HG03521 (cell line): ENCODE measurements around the gene LYSMD1.
"Not testable (repeated sequence)": the region's sequence is repeated elsewhere in the genome, so short reads cannot be mapped to it uniquely, and the experiment has no call there.

ENCODE experiments used
- ATAC-seq: cut with Tn5 transposase; IDR thresholded peaks from one replicate; pipeline ENCODE4 v1.9.1; 2021; ENCODE audit warnings: mild to moderate bottlenecking, moderate library complexity; ENCODE audit not compliant: unreplicated experiment

Gene LYSMD1, protein sequence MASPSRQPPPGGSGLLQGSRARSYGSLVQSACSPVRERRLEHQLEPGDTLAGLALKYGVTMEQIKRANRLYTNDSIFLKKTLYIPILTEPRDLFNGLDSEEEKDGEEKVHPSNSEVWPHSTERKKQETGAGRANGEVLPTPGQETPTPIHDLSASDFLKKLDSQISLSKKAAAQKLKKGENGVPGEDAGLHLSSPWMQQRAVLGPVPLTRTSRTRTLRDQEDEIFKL

DNA sequence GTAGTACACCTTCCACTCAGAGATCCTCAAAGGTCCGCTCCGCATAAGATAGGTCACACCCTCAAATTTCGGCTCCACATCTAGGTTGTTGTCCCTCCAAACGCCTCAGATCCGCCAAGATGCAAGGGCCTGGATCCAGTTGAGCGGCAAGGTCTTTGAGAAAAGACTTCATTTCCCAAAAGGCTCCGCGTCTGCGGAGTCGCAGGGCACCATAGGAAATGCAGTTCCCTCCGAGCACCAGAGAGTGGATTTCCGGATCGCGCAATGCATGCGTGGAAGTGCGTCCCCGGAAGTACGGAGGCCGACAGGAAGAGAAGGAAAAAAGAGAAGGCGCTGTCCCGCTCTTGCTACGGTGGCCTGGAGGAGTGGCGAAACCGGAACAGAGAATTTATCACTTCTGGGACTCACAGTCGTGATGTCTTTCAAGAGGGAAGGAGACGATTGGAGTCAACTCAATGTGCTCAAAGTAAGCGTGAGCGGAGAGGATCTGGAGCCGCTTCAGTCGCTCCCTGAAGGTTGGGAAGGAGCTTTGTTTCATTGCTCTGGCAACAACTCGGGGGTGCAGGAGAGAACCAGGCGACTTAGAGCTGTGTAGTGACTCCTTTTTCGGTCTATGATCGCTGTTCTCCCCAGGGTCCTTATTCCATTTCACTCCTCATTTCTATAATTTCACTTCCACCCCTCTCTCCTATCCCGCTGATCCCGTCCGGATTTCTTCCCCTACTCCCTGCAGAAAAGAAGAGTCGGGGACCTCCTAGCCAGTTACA lies at the start of gene LYSMD1, which contains the start of gene SCNM1:
TSS of gene LYSMD1 (minus strand) at position 165 of the 767 bp plus-strand sequence. CDS start 644 bp downstream, outside the sequence.
TSS of gene SCNM1 (plus strand) at position 407 of the 767 bp plus-strand sequence. CDS start at position 416, 9 bp downstream.
- ATAC-seq: peak; percentile 93

DNA sequence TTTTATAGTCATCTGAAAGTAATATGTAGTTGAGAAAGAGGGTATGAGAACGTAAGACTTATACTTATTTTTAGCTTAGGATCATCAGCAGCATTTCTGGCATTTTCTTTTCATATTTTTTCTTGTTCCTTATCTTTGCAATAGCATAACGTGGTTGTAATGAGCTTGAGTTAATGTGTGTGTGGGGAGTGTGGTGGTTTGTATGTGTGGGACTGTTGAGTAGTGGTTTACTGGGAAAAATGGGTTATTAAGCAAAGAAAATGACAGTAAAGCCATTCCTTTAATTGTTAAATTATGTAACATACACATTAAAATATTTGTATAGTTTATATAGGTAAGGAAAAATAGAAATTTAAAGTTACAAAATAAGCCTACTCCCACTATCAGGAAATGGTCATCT lies 47.9 kb upstream of the LYSMD1 start:
- no peak for ATAC-seq

DNA sequence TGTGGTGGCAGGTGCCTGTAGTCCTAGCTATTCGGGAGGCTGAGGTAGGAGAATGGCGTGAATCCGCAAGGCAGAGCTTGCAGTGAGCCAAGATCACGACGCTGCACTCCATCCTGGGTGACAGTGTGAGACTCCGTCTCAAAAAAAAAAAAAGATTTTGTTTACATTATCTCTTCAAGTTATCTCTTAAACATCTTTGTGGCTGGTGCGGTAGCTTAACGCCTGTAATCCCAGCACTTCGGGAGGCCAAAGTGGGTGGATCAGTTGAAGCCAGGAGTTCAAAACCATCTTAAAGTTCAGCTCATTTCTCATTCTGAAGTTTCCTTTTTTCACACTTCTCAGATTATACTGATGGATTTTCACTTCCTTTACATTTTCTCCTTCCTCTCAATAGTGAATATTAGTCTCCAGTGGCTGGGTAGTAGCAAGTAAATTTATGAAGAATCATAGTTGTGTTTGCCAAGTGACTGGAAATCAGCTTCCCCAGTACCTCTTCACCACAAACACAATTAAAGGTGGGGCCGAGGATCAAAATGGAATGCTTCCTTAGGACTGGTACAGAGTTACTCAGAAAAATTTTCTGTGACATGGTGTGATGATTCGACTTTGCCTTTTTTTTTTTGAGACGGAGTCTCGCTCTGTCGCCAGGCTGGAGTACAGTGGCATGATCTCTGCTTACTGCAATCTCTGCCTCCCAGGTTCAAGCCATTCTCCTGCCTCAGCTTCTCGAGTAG lies 46.4 kb upstream of the LYSMD1 start:
- ATAC-seq: no peak

DNA sequence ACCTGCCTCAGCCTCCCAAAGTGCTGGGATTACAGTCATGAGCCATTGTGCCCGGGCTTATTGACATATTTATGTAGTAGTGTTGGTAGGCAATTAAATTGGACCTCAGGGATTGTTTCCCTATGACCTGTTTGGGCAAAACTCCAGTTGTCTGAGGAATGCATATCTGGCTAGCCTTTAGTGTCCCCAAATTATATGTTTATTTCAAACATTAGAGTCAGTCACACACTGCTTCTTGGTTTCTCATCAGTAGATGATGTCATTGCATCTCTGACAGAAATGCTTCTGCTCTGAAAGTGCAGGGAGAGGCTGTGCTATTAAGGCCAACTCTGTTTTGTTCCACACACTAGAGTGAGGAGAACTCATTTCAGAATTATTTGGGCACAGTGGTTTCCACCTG lies 45.1 kb upstream of the LYSMD1 start:
- no peak for ATAC-seq

DNA sequence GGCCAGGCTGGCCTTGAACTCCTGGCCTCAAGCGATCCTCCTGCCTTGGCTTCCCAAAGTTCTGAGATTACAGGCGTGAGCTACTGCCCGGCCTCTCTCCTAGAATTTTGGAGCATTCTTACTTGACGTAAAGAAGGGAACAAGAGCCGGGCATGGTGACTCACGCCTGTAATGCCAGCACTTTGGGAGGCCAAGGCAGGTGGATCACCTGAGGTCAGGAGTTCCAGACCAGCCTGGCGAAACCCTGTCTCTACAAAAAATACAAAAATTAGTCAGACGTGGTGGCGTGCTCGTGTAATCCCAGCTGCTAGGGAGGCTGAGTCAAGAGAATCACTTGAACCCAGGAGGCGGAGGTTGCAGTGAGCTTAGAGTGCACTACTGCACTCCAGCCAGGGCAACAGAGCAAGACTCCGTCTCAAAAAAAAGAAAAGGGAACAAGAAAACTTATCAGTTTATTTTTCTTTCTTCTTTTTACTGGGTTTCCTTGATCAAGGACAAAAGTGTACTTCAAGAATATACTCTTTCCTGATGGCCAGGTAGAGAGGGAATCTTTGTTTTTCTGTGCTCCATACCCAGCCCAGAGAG lies 39.8 kb upstream of the LYSMD1 start:
- not testable (repeated sequence) for ATAC-seq

DNA sequence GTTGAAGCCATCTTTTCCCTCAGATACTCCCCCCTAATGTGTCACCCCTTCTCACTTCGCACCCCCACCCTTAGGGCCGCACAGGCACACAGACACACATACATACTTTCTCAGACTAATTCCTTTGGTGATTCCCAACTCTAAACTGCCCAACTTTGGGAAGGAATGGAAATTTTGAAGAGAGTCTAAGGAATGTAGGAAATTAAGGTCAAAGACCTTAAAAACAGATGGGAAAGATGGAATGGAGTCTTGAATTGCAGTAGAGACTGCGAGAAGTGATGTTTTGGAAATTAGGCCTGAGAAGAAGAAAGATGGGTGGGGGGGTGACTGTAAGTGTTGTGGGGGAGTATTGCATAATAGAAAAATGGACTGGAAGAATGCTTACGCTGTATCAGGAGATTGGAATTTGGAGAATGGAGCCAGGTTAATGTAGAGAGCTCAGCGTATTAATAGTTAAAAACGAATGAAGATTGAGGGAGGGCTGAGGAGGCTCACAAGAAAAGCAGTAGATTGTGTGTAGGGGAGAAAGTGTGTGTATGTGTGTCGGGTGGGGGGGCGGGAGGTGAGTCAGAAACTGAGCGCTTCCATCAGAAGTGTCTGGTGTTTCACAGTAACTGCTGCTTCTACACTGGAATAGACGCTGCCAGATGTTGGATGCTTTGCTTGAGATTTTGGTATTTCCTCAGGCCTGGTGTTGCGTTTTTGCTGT lies 34.3 kb upstream of the LYSMD1 start:
- ATAC-seq: no peak

DNA sequence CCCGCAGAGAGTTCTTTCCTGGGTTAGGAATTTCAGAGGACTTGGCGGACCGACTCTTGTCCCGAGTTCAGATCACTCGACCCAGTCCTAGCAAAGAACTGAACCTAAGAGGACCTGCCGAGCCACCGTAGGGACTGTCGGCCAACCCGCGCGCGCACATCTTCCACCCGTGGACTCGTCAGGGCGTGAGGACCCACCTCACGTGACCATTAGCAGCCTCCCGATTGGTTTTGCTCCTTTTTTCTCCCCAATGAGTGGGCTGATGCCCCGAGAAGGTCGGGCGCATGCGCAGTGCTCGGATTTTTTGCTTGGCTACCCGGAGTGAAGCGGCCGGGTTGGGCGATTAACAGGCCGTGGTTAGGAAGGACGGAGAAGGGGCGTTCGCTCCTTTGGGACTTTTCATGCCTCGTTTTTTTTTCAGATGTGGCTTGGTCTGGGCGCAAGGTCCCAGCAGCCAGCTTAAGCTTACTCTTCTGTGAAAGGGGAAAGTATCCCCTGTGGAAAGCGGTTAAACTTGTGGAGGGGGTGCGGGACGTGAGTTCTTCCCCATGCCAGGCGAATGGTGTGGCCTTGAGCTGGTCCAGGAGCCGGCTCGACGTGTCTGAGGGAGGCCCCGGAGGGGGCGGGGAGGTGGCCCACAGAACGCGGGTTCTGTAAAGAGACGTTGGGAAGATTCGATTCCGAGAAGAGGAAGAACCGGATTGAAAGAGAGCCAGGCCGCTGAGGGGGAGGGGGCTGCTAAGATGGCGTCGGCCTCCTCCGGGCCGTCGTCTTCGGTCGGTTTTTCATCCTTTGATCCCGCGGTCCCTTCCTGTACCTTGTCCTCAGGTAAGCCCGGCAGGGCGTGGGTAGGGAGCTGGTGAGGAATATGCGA lies 32.8 kb upstream of the LYSMD1 start, which contains the start of gene PIP5K1A:
TSS of gene PIP5K1A (plus strand) at position 299 of the 874 bp plus-strand sequence. CDS start at position 744, 445 bp downstream.
- peak; percentile 89 for ATAC-seq

DNA sequence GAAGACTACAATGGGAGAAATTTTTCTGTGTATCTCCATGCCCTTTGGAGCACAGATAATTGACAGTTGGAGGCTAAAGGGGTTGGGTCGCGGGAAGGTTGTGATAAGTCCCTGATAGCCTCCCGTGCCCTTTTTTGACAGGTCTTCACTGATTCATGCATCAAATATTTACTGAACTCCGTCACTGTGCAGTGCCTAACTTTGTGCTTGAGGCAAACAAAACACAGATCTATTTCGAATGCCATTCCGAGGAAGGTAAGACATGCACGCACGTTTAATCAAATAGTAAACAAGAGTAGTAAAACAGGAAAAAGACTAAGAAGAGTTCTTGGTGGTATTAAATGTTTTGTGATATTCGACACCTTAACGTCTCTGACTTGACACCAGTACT lies 32.2 kb upstream of the LYSMD1 start:
- ATAC-seq: no peak

DNA sequence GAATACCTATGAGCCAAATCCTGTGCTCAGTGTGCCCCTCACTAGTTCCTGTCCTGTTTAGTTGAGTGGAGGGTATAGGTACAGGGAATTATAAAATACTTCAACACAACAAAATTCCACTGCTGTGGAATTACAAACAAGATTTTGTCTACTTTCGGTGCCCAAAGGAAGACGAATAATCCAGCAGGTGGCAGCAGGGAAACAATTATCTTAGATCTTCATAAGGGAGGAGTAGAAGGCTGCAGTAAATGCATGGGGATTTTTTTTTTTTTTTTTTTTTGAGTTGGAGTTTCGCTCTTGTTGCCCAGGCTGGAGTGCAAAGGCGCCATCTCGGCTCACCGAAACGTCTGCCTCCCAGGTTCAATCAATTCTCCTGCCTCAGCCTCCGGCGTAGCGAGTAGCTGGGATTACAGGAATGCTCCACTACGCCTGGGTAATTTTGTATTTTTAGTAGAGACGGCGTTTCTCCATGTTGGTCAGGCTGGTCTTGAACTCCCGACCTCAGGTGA lies 30.6 kb upstream of the LYSMD1 start:
- ATAC-seq: no peak

DNA sequence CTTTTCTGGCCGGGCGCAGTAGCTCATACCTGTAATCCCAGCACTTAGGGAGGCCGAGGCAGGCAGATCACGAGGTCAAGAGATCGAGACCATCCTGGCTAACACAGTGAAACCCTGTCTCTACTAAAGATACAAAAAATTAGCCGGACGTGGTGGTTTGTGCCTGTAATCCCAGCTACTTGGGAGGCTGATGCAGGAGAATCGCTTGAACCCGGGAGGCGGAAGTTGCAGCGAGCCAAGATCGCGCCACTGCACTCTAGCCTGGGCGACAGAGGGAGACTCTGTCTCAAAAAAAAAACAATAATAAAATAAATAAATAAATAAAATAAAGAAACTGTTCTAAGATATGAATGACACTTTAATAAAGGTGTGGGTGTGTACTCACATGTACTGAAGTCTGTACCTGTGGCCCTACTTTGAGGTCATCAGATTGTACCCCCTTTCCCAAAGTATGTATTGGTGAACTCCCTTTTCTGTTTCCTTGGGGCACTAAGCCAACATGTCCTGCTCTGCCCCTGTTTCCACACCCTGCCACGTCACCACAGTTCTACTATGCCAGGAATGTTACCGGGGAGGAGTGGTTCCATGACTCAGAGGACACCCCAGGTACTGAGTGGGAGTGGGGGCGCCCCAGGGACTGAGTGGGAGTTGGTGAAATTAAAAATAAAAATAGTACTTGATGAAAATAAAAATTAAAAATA lies 29.3 kb upstream of the LYSMD1 start:
- ATAC-seq: not testable (repeated sequence)

DNA sequence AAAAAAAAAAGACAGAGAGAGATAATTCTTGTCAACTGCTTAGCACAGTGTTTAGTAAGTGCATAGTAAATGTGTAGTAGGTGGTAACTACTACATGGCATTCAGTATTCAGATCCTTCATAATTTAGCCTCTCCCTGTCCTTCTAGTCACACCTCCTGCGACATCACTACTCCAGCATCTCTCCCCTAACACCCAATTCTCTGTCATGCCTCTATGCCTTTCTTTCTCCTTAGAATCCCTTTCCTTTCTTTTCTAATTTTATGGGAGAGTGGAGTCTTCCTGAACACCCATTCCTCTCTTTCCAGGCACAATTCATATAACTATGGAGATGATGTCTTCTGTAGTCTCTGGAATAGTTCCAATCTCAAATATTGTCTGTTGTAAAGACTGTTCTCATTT lies 28.2 kb upstream of the LYSMD1 start:
- ATAC-seq: no peak

DNA sequence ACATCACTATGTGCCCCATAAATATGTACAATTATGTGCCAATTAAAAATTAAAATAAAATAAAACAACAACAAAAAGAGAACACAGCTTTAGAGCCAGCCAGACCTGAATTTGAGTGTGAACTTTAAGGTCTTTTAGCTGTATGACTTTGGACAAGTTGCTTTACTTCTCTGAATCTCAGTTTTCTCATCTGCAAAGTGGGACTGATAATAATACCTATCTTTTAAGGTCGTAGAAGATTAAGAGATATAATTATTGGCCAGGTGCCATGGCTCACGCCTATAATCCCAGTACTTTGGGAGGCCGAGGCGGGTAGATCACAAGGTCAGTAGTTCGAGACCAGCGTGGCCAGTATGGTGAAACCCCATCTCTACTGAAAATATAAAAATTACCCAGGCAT lies 27.6 kb upstream of the LYSMD1 start:
- no peak for ATAC-seq

DNA sequence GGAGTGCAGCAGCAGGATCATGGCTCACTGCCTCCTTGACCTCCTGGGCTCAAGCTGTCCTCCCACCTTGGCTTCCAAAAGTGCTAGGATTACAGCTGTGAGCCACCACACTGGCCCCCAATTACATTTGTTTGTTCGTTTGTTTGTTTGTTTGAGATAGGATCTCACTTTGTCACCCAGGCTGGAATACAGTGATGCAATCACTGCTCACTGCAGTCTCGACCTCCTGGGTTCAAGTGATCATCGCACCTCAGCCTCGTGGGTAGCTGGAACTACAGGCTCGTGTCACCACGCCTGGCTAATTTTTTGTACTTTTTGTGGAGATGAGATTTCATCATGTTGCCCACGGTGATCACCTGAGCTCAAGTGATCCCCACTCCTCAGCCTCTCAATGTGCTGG lies 26.3 kb upstream of the LYSMD1 start:
- ATAC-seq: no peak

DNA sequence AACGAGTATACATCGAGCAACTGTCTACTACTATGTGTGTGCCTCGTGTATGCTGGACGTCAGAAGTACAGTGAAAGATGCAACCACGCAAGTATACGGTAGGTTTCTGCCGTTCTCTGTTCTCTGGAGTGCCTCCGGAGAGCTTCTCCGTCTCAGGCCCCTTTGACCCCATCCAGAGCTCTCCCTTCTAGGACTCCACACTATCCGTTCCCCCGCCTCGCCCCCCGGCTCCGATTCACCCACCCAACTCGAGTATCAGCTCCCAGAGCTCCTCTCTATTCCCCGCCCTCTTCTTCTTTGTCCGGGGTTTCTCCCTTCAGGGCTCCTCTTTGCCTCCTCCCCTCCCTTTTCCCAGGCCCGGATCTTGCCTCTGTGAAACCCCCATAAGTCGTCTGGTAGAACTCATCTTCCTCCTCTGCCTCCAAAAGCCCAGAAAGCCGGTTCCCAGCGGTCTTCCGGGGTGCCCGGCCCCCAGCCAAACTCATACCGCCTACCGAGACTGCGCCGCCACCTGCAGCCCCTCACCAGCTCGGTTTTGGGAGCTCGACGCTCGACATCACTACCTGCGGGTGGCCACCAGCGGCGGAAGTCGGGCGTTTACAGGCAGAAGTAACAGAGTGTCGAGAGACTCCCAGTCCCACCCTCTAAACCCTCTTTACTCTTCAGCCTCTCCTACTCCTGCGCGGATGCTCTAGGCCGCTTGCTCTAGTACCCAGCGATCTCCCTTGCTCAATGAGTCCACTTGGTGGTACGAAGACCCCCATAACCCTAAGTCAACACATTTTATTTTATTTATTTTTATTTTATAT lies 24.1 kb upstream of the LYSMD1 start, which contains the start of gene VPS72:
TSS of gene VPS72 (minus strand) at position 561 of the 809 bp plus-strand sequence. CDS start at position 485, 76 bp downstream.
- peak; percentile 91 for ATAC-seq

DNA sequence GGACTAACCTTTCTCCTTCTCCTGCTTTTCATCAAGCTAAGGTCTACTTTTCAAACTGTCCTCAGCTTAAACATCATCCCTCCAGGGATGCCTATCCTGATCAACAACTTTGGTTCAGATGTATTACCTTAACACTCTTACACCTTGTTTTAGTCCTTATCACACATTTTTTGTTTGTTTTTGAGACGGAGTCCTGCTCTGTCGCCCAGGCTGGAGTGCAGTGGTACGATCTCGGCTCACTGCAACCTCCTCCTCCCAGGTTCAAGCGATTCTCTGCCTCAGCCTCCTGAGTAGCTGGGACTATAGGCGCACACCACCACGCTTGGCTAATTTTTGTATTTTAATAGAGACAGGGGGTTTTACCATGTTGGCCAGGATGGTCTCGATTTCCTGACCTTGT lies 23.0 kb upstream of the LYSMD1 start:
- ATAC-seq: not testable (repeated sequence)

DNA sequence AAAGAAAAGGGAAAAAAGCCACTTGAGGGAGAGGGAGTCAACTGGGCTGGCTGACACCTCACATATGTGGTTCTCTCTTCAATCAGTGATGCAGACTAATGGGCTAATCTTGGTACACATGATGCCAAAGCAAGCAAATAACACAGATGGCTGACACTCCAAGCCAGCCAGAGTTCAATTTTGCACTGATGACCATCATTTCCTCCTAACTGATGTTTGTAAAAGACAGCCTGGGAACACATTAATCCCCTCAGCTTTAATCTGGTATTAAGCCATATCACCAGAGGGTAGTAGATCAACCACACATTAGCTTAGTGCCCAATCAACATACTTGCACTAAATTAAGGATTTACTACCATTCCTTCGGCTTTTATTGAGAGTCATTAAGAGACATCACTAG lies 21.5 kb upstream of the LYSMD1 start:
- no peak for ATAC-seq

DNA sequence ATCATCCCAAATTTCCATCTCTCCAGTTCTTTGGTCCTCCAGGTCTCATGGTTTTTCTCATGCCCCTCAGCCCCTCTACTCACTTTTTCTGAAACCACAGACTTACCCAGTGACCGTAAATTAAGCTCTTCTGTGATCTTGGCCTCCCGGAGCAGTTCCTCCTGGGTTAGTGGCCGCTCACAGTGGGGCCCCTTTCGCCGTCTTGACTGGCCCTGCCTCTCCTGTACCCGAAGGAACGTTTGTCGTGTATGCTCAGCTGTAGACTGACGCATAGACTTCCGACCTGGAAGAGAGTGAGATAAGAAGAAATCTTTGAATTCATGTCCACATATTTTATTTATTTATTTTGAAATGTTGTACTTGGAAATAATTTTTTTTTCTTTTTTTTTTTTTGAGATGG lies 18.5 kb upstream of the LYSMD1 start:
- ATAC-seq: no peak
